ENCODE data around the gene DTD1. TPM values are rescaled to one million over a fixed set of nuclear protein-coding genes. Genes with fewer than 3 reads are reported as not detected.
A peak's percentile ranks its signal among the peaks of the same experiment; 100 is the strongest.

The DTD1 gene
- total RNA-seq, 6 experiments from 2014 or later = 53.6 to 75.1 (median 70.6) TPM

GRCh38 chr20:18705910-18706309 is 118.1 kb downstream of the DTD1 start:
- TF ChIP-seq, protein P1, sequence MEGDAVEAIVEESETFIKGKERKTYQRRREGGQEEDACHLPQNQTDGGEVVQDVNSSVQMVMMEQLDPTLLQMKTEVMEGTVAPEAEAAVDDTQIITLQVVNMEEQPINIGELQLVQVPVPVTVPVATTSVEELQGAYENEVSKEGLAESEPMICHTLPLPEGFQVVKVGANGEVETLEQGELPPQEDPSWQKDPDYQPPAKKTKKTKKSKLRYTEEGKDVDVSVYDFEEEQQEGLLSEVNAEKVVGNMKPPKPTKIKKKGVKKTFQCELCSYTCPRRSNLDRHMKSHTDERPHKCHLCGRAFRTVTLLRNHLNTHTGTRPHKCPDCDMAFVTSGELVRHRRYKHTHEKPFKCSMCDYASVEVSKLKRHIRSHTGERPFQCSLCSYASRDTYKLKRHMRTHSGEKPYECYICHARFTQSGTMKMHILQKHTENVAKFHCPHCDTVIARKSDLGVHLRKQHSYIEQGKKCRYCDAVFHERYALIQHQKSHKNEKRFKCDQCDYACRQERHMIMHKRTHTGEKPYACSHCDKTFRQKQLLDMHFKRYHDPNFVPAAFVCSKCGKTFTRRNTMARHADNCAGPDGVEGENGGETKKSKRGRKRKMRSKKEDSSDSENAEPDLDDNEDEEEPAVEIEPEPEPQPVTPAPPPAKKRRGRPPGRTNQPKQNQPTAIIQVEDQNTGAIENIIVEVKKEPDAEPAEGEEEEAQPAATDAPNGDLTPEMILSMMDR (IDR thresholded peaks at IDR 0.05) = no peak
- 0 out of 2 replicates have a peak, but pooled peaks cover 5% of the 10 kb centered on the region for H3K36me3 Mint-ChIP-seq (ENCODE audit: low read depth)

DNA sequence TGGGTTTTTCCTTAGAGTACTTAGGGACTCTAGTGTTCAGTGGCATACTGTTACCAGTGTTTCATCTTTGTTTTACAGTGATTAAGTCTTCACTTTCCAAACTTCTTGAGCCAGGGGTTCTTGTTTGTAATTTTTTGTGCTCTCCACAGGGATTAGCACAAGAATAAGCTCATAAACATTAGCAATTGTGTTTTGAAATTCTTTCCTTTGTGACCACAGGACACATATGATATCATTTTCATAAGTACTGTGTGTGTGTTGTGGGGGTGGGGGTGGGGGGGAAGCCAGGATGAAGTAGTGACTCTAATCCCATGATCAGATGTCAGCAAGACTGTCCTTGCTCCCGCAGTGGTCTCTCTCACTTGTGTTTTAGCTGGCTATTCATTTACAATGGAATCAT is 124.3 kb downstream of the DTD1 start:
- Mint-ChIP-seq H3K36me3 (ENCODE audit: low read depth) (peaks cover 9% of the 10 kb centered on the region; the same call in 1 of the 2 replicates), H3K9me3 (no peaks in the 10 kb centered on the region), H3K27me3 (ENCODE audit: insufficient read depth) (no peaks in the 10 kb centered on the region)

More at GRCh38 chr20:18705910-18706309, 118.1 kb downstream of the DTD1 start:
- Mint-ChIP-seq H3K4me1 (ENCODE audit: low read depth) (peaks cover 64% of the 10 kb centered on the region), H3K9me3 (no peaks in the 10 kb centered on the region), H3K27me3 (ENCODE audit: insufficient read depth) (no peaks in the 10 kb centered on the region), H3K4me3 (peak overlapping the region; percentile 33), H3K27ac (peak overlapping the region; percentile 93)
- DNase-seq = peak; percentile 3

DNA sequence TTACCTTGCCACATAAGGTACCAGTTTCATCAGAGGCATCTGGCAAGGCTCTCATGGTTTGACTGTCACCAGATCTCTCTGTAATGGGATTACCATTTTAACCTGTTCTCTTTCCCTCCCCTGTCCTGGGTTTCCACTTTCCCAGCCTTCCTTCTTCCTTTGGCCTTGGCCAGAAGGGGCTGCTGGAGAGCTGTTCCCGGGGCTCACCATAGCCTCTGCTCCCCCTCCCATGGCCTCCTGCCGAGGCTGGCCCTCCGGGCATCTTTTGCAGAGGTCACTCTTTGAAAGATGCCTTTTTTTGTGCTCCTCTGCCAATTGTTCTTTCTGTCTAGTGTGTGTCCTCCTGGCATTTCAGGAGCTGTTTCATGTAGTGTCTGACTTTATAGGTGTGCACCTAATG is 125.0 kb downstream of the DTD1 start:
- TF ChIP-seq, protein P1 (IDR thresholded peaks at IDR 0.05) = no peak
- no peaks in the 10 kb centered on the region for H3K9me3 Mint-ChIP-seq
- no peak for DNase-seq
- H3K27ac Mint-ChIP-seq = no peak overlapping the region; the same call in 1 of the 2 replicates
- H3K4me1 Mint-ChIP-seq (ENCODE audit: low read depth) = peaks cover 17% of the 10 kb centered on the region
- H3K36me3 Mint-ChIP-seq (ENCODE audit: low read depth) = peaks cover 4% of the 10 kb centered on the region; the same call in 1 of the 2 replicates
- no peaks in the 10 kb centered on the region for H3K27me3 Mint-ChIP-seq (ENCODE audit: insufficient read depth)
- H3K4me3 Mint-ChIP-seq = no peak overlapping the region

More for the DNA sequence above, 124.3 kb downstream of the DTD1 start:
- TF ChIP-seq, protein P1 (IDR thresholded peaks at IDR 0.05) = no peak
- no peak for DNase-seq
- H3K4me3 Mint-ChIP-seq = no peak overlapping the region
- H3K4me1 Mint-ChIP-seq (ENCODE audit: low read depth) = peaks cover 24% of the 10 kb centered on the region
- no peak overlapping the region for H3K27ac Mint-ChIP-seq

DNA sequence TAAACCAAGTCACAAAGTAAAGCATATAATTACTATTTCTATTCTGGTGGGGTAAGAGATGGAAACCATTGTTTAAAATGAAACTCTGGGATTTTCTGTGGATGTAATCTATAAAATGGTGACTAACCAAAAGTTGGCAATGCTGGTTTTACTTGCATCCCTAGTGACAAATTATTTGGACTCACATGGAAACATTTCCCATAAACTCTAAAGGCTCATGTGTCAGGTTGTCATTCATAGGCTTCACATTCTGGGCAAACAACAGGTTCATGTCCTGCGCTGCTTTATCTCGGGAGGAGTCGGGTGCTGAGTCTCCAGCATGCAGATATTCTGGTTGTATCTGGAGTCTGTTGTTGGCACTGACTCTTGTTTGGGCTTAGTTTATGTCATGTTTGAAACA is 127.7 kb downstream of the DTD1 start:
- no peak for DNase-seq
- TF ChIP-seq, protein P1 (IDR thresholded peaks at IDR 0.05) = no peak
- H3K36me3 Mint-ChIP-seq (ENCODE audit: low read depth) = peaks cover 4% of the 10 kb centered on the region; the same call in 1 of the 2 replicates
- H3K27me3 Mint-ChIP-seq (ENCODE audit: insufficient read depth) = no peaks in the 10 kb centered on the region
- no peaks in the 10 kb centered on the region for H3K9me3 Mint-ChIP-seq
- peaks cover 36% of the 10 kb centered on the region for H3K4me1 Mint-ChIP-seq (ENCODE audit: low read depth)
- no peak overlapping the region for H3K27ac Mint-ChIP-seq
- H3K4me3 Mint-ChIP-seq = no peak overlapping the region

- H3K9me3 Mint-ChIP-seq = no peaks in the 10 kb centered on the region
- no peaks in the 10 kb centered on the region for H3K27me3 Mint-ChIP-seq (ENCODE audit: insufficient read depth)
- H3K4me3 Mint-ChIP-seq = no peak overlapping the region
These were observed 129.2 kb downstream of the DTD1 start for GRCh38 chr20:18717062-18717461.

More at GRCh38 chr20:18717062-18717461, 129.2 kb downstream of the DTD1 start:
- TF ChIP-seq, protein P1 (IDR thresholded peaks at IDR 0.05) = no peak
- Mint-ChIP-seq H3K27ac (no peak overlapping the region), H3K4me1 (ENCODE audit: low read depth) (peaks cover 35% of the 10 kb centered on the region), H3K36me3 (ENCODE audit: low read depth) (peaks cover 4% of the 10 kb centered on the region; the same call in 1 of the 2 replicates)
- DNase-seq = no peak

Data from HFFc6 (cell line).